ENCODE measurements around the gene MAPK12. TPM values are rescaled to one million over a fixed set of nuclear protein-coding genes. Genes with fewer than 3 reads are reported as not detected.

MAPK12 gene
- total RNA-seq, 4 donors from 2014 or later = 10.1 to 18.4 (median 14.0) TPM

DNA sequence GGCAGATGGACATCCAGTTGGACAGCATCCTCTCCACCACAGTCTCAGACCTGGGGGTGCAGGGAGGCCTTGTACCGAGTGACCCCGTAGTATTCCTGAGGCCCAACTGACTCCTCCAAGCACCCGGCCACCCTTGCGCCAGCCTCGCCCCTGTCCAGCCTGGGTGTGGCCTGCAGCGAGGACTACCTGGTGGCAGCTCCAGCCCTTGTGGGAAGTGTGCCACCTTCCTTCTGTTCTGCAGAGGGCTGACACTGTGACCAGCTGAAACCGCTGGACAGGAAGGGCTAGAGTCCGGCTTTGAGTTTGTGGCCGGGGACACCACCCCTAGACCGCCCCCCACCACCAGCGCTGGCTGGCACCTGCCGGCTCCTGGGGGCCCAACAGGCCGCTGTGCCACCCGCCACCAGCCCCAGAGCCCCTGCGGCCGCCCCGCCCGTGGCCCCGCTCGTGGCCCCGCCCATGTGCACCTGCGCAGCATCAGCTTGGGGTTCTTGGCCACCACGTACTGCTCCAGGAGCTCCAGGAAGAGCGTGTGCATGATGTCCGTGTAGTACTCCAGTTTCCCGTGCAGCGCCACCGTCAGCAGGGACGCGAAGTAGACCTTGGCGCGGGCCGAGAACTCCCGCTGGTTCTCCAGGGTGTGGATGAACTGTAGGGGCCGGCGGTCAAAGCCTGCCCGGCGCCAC, 18.7 kb upstream of the MAPK12 start:
- Histone ChIP-seq H3K4me3 (no peak overlapping the region), H3K27ac (no peak overlapping the region), H3K9me3 (no peaks in the 10 kb centered on the region), H3K36me3 (peaks cover 0 to 99% of the 10 kb centered on the region in 2 donors), H3K27me3 (no peaks in the 10 kb centered on the region), H3K4me1 (peaks cover 0 to 25% (median 0%) of the 10 kb centered on the region in 3 donors)
- ATAC-seq = no peak
- TF ChIP-seq EP300 (IDR thresholded peaks at IDR 0.05) (no peak), POLR2AphosphoS5 (IDR thresholded peaks at IDR 0.05) (no peak), POLR2A (IDR thresholded peaks at IDR 0.05) (no peak)
- TF ChIP-seq, protein P1, sequence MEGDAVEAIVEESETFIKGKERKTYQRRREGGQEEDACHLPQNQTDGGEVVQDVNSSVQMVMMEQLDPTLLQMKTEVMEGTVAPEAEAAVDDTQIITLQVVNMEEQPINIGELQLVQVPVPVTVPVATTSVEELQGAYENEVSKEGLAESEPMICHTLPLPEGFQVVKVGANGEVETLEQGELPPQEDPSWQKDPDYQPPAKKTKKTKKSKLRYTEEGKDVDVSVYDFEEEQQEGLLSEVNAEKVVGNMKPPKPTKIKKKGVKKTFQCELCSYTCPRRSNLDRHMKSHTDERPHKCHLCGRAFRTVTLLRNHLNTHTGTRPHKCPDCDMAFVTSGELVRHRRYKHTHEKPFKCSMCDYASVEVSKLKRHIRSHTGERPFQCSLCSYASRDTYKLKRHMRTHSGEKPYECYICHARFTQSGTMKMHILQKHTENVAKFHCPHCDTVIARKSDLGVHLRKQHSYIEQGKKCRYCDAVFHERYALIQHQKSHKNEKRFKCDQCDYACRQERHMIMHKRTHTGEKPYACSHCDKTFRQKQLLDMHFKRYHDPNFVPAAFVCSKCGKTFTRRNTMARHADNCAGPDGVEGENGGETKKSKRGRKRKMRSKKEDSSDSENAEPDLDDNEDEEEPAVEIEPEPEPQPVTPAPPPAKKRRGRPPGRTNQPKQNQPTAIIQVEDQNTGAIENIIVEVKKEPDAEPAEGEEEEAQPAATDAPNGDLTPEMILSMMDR (IDR thresholded peaks at IDR 0.05) = no peak
- no CpG with 5 or more reads among the region's 38 CpGs for WGBS, 2 donors (ENCODE audit: low coverage in 1 of 2)

DNA sequence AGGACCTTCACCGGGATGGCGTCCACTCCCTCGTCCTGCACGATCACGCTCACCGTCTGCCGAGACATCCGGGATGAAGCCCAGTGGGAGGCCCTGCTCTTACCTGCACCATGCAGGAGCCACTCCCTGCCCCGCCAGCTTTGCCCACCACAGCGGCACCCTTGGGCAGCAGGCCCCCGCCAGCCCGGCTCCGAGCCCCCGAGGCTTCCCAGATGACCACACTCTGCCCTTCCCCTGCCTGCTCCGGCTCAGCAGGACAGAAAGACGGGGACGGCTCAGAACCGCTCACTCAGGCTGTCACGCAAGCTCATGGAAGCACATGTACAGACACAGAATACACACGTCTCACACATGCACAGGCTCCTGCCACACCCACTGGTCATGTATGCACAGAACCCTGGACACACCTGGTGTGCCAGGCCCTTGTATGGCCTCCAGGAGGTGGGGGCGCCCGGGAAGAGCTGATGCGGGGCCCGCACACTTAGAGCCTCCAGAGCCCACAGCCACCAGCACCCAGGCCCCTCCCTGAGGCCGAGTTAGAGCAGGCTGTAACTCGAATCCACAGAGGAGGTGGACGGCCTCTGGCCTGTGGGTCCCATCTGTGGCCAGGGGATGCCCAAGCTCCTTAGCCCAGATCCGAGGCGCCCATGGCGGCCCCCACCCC, 17.6 kb upstream of the MAPK12 start:
- no peak for ATAC-seq
- peaks cover 0 to 34% (median 0%) of the 10 kb centered on the region in 3 donors for H3K4me1 ChIP-seq
- no peak overlapping the region for H3K27ac ChIP-seq
- H3K36me3 ChIP-seq = peaks cover 0 to 94% of the 10 kb centered on the region in 2 donors
- H3K4me3 ChIP-seq = no peak overlapping the region
- no peaks in the 10 kb centered on the region for H3K9me3 ChIP-seq
- WGBS, 2 donors (ENCODE audit: low coverage in 1 of 2) = no CpG with 5 or more reads among the region's 30 CpGs
- TF ChIP-seq POLR2AphosphoS5 (IDR thresholded peaks at IDR 0.05) = no peak
- no peak for TF ChIP-seq POLR2A (IDR thresholded peaks at IDR 0.05)
- TF ChIP-seq, protein P1 (IDR thresholded peaks at IDR 0.05) = no peak
- TF ChIP-seq EP300 (IDR thresholded peaks at IDR 0.05) = no peak
- no peaks in the 10 kb centered on the region for H3K27me3 ChIP-seq

DNA sequence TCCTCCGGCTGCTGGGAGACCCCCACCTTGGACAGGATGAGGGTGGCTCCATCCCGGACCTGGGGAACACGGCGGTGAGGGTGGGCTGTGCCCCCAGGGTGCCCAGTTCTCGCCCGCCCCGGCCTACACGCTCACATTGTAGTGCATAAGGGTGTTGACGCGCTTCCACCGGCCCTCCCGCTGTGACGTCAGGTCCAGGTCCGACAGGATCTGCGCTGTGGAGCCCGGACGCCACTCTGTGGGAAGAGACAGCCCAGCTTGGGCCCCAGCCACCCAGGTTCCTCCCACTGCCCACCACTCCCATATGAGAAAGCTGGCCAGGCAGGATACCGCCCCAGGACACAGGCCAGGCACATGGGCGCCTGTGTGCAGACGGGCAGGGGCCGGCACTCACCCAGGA, 17.0 kb upstream of the MAPK12 start:
- H3K4me3 ChIP-seq = no peak overlapping the region
- H3K4me1 ChIP-seq = peaks cover 0 to 35% (median 0%) of the 10 kb centered on the region in 3 donors
- TF ChIP-seq EP300 (IDR thresholded peaks at IDR 0.05) (no peak), POLR2A (IDR thresholded peaks at IDR 0.05) (no peak), POLR2AphosphoS5 (IDR thresholded peaks at IDR 0.05) (no peak)
- TF ChIP-seq, protein P1 (IDR thresholded peaks at IDR 0.05) = no peak
- no peak for ATAC-seq
- H3K27ac ChIP-seq = no peak overlapping the region
- 82% methylated on average over 9 of the region's 21 CpGs; no CpG with 5 or more reads in 1 of the 2 donors for WGBS, 2 donors (ENCODE audit: low coverage in 1 of 2)
- H3K36me3 ChIP-seq = peaks cover 0 to 87% of the 10 kb centered on the region in 2 donors
- H3K27me3 ChIP-seq = no peaks in the 10 kb centered on the region
- H3K9me3 ChIP-seq = no peaks in the 10 kb centered on the region

DNA sequence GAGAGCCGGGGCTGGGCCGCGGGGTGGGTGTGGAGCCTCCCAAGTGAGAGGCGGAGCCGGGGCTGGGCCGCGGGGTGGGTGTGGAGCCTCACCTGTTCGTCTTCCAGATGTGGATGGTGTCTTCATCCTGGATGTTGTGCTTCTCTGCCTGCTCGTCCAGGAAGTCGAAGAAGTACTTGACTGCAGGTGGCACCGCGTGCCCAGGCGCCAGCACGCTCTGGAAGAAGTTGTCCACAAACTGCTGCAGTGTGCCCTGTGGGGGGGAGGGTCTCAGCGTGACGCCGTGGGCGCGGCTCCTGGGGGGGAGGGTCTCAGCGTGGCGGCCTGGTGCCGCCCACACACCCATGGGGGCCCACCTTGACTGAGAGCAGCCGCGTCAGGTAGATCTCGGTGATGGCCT, 16.3 kb upstream of the MAPK12 start:
- 86% methylated on average over 6 of the region's 25 CpGs; no CpG with 5 or more reads in 1 of the 2 donors for WGBS, 2 donors (ENCODE audit: low coverage in 1 of 2)
- H3K27me3 ChIP-seq = no peaks in the 10 kb centered on the region
- TF ChIP-seq POLR2AphosphoS5 (IDR thresholded peaks at IDR 0.05) (no peak), POLR2A (IDR thresholded peaks at IDR 0.05) (no peak), EP300 (IDR thresholded peaks at IDR 0.05) (no peak)
- TF ChIP-seq, protein P1 (IDR thresholded peaks at IDR 0.05) = no peak
- peaks cover 0 to 80% of the 10 kb centered on the region in 2 donors for H3K36me3 ChIP-seq
- H3K4me1 ChIP-seq = peaks cover 0 to 32% (median 0%) of the 10 kb centered on the region in 3 donors
- no peak overlapping the region for H3K4me3 ChIP-seq
- H3K9me3 ChIP-seq = no peaks in the 10 kb centered on the region
- no peak overlapping the region for H3K27ac ChIP-seq
- ATAC-seq = no peak
